Activated CD4-positive, CD25-positive, alpha-beta regulatory T cell treated with anti-CD3 and anti-CD28 coated beads, Interleukin-2, amount 50 U/mL, for 72 hours (primary cell): ENCODE data around the gene SERPING1.
A peak's percentile ranks its signal among the peaks of the same experiment; 100 is the strongest.

Experiments
- DNase-seq: peaks from one replicate; pipeline ENCODE4 v3.0.0; 2021

The SERPING1 gene

GRCh38 chr11:57657194-57658022 is 59.9 kb downstream of the SERPING1 start, which contains the start of gene CLP1:
Gene CLP1 (plus strand): TSS chr11:57657762. CDS start chr11:57659477, 1,715 bp downstream.
- DNase-seq = peak; percentile 97

- DNase-seq = no peak
Measured at GRCh38 chr11:57658023-57658361, 60.5 kb downstream of the SERPING1 start.

GRCh38 chr11:57659669-57660068 is 62.2 kb downstream of the SERPING1 start:
- no peak for DNase-seq

GRCh38 chr11:57662893-57663292 is 65.4 kb downstream of the SERPING1 start:
- no peak for DNase-seq

GRCh38 chr11:57663975-57664374 is 66.5 kb downstream of the SERPING1 start:
- no peak for DNase-seq
